Endothelial cell of umbilical vein (primary cell): ENCODE results near the gene NSD2. TPM values are rescaled to one million over a fixed set of nuclear protein-coding genes. Genes with fewer than 3 reads are reported as not detected.

Experiments
- BruUV-seq: library from RNA; stranded (reverse); fragments of 400-500 nt; replicated peaks from 2 replicates; lab custom pipeline; 2021; lab: Mats Ljungman, UMichigan
- CTCF ChIA-PET: fragments of 300-600, 350-600 bp; sonication (Branson Sonifier 250); formaldehyde crosslinking; loops from one replicate; lab custom pipeline; 2021; ENCODE audit warnings: antibody characterized with exemption, inconsistent platforms; lab: Charles Lee
- POLR2A ChIA-PET: fragments of 300-600, 350-600 bp; sonication (Branson Sonifier 250); formaldehyde crosslinking; loops from one replicate; lab custom pipeline; 2021; ENCODE audit warnings: antibody characterized with exemption, inconsistent platforms; lab: Charles Lee
- DNase-seq: peaks from one replicate; pipeline ENCODE4 v3.0.0-alpha.2; 2011; ENCODE audit warnings: low read depth, low spot score
- FAIRE-seq: peaks from 2 replicates; lab custom pipeline; 2011; peaks lifted over from hg19 to GRCh38; lab: Jason Lieb, UNC
- H2AFZ ChIP-seq: 2 replicates; pipeline ENCODE4 v1.6.0; 2012; ENCODE audit warnings: low read depth, low read length, control low read depth, inconsistent platforms
- H3K27ac ChIP-seq: 2 replicates; pipeline ENCODE4 v1.5.1; 2011; ENCODE audit warnings: low read depth, mild to moderate bottlenecking, control low read depth, low read length, moderate library complexity; ENCODE audit not compliant: insufficient read depth
- H3K27me3 ChIP-seq, 2 experiments: 2 replicates each; pipeline versions ENCODE4 v1.6.0 to v1.6.1; 2011; ENCODE audit warnings: low read length in 2 of 2, mixed read lengths in 1 of 2; ENCODE audit not compliant: control insufficient read depth in 2 of 2, insufficient read depth in 2 of 2
- H3K36me3 ChIP-seq, 2 experiments: 2 replicates in 1 of 2; 3 replicates in 1 of 2; pipeline ENCODE4 v1.5.1; 2011; ENCODE audit warnings: low read length in 2 of 2, mild to moderate bottlenecking in 1 of 2, moderate library complexity in 1 of 2; ENCODE audit not compliant: control insufficient read depth in 2 of 2, insufficient read depth in 2 of 2; ENCODE audit errors: extremely low read depth in 1 of 2
- H3K4me1 ChIP-seq: 3 replicates; pipeline ENCODE4 v1.5.1; 2011; ENCODE audit warnings: mild to moderate bottlenecking, low read length; ENCODE audit not compliant: control insufficient read depth, insufficient read depth; ENCODE audit errors: extremely low read depth
- H3K4me2 ChIP-seq: 2 replicates; pipeline ENCODE4 v1.6.1; 2011; ENCODE audit warnings: low read length, control low read depth, mixed read lengths; ENCODE audit not compliant: insufficient read depth
- H3K4me3 ChIP-seq, 3 experiments: fragments of 200-600 bp in 1 of 3; sonication (generic), shearing (Covaris generic) in 1 of 3; replicated peaks in 1 of 3; 2 replicates each; pipeline ENCODE4 v1.5.1; 2011 to 2016; ENCODE audit warnings: control low read depth in 3 of 3, low read length in 3 of 3, mild to moderate bottlenecking in 2 of 3, inconsistent platforms in 1 of 3, low read depth in 1 of 3, moderate library complexity in 1 of 3; ENCODE audit not compliant: insufficient read depth in 1 of 3
- H3K79me2 ChIP-seq: 2 replicates; pipeline ENCODE4 v1.6.0; 2012; ENCODE audit warnings: low read length, inconsistent platforms; ENCODE audit not compliant: control insufficient read depth, insufficient read depth
- H3K9ac ChIP-seq: replicated peaks from 2 replicates; pipeline ENCODE3; 2011; ENCODE audit warnings: low read length, control low read depth; ENCODE audit not compliant: insufficient read depth; ENCODE audit errors: extremely low read depth
- H3K9me1 ChIP-seq: replicated peaks from 3 replicates; pipeline ENCODE4 v1.6.0; 2011; ENCODE audit warnings: mild to moderate bottlenecking, low read length; ENCODE audit not compliant: control insufficient read depth, insufficient read depth; ENCODE audit errors: extremely low read depth
- H3K9me3 ChIP-seq: replicated peaks from 2 replicates; pipeline ENCODE4 v1.5.1; 2012; ENCODE audit warnings: low read length, inconsistent platforms; ENCODE audit not compliant: control insufficient read depth, insufficient read depth
- H4K20me1 ChIP-seq: replicated peaks from 2 replicates; pipeline ENCODE3; 2011; ENCODE audit warnings: mild to moderate bottlenecking, low read length; ENCODE audit not compliant: control insufficient read depth, insufficient read depth; ENCODE audit errors: extremely low read depth
- EZH2 ChIP-seq: IDR thresholded peaks from 2 replicates; pipeline ENCODE4 v1.6.1; 2012; ENCODE audit warnings: borderline replicate concordance, low read depth, mild to moderate bottlenecking, moderate library complexity, low read length, inconsistent platforms; ENCODE audit not compliant: severe bottlenecking
- FOS ChIP-seq: IDR thresholded peaks from 2 replicates; pipeline ENCODE4 v1.6.1; 2011; ENCODE audit warnings: mild to moderate bottlenecking, low read length, moderate library complexity, borderline replicate concordance; ENCODE audit not compliant: insufficient read depth
- GATA2 ChIP-seq: IDR thresholded peaks from 2 replicates; pipeline ENCODE4 v1.7.0; 2011; ENCODE audit warnings: low read depth, mild to moderate bottlenecking, moderate library complexity, mixed read lengths, low read length; ENCODE audit not compliant: insufficient read length, insufficient read depth
- JUN ChIP-seq: IDR thresholded peaks from 2 replicates; pipeline ENCODE4 v1.6.1; 2011; ENCODE audit warnings: borderline replicate concordance, low read depth; ENCODE audit not compliant: insufficient read length, insufficient read depth
- MYC ChIP-seq: IDR thresholded peaks from one replicate; pipeline ENCODE4 v1.6.1; 2011; ENCODE audit warnings: mild to moderate bottlenecking, low read depth, low read length
- POLR2A ChIP-seq: IDR thresholded peaks from 2 replicates; pipeline ENCODE4 v1.6.1; 2012; ENCODE audit warnings: low read depth, mild to moderate bottlenecking, control low read depth, low read length
- POLR2AphosphoS5 ChIP-seq: IDR thresholded peaks from 2 replicates; pipeline ENCODE4 v1.6.1; 2012; ENCODE audit warnings: low read depth, mild to moderate bottlenecking, control low read depth, low read length, moderate library complexity; ENCODE audit not compliant: insufficient read depth
- dilution Hi-C: fragments of 300-500 bp; cut with MboI; formaldehyde crosslinking; loops from one replicate; pipeline ENCODE4 v1.15.0; 2019; ENCODE audit warnings: low sequenced_read_pairs; ENCODE audit not compliant: extremely low pct_ligation_motif_present
- intact Hi-C: fragments of 100-400 bp; cut with micrococcal nuclease; formaldehyde crosslinking; loops from one replicate; pipeline ENCODE4 v1.10.0; 2022
- polyA plus RNA-seq, 4 experiments: library from polyadenylated mRNA; depleted of rRNA in 3 of 4; stranded (reverse) in 3 of 4; unstranded in 1 of 4; fragments of >200 nt; gene quantifications; 2 replicates each; pipeline versions ENCODE4 v1.2.1 to v1.2.3, GENCODE V29; 2011 to 2012; ENCODE audit warnings: missing spikeins in 1 of 4
- total RNA-seq: library from RNA; stranded (reverse); gene quantifications from 2 replicates; pipeline ENCODE4 v1.2.3, GENCODE V29; 2021
- TF ChIP-seq, protein P1 (sequence below): IDR thresholded peaks from 2 replicates; pipeline ENCODE4 v1.6.1; 2011; ENCODE audit not compliant: insufficient read depth, insufficient read length
- TF ChIP-seq, protein P2 (sequence below), 2 donors: IDR thresholded peaks; 1 replicate in 1 of 2; 2 replicates in 1 of 2; pipeline ENCODE4 v1.5.1; 2011; ENCODE audit warnings: low read length in 2 of 2, mild to moderate bottlenecking in 2 of 2, moderate library complexity in 2 of 2, control low read depth in 1 of 2, inconsistent platforms in 1 of 2, low read depth in 1 of 2; ENCODE audit not compliant: insufficient read depth in 1 of 2; ENCODE audit errors: extremely low read depth in 1 of 2

Gene NSD2
- total and polyA plus RNA-seq, 2 donors (not counting 3 experiments of a cell fraction or from before 2014, with no cell fraction given): 31.3 to 171 TPM

DNA sequence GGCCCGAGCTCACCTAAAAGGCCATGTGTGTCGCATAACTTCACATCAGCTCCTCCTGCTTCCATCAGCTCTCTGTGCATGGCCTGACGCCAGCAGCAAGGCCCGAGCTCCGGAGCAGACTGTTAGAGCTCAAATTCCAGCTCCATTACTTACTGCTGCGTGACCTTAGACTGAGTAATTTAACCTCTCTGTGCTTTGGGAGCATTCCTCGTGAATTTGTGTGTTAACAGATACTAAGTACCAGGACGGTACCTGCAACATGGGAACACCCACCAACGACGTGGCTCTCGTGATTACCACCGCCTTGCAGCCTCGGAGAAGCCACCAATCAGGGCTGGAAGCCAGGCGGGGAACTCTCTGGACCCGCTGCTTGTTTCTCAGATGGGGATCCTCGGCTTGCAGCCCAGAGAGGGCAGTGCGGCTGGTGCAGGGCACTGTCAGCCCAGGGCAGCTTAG, 28.2 kb upstream of the NSD2 start:
- H3K9me1 ChIP-seq: no peaks in the 10 kb centered on the region
- TF ChIP-seq JUN (no peak), POLR2AphosphoS5 (peak; percentile 25)
- H3K4me3 ChIP-seq: no peak overlapping the region
- dilution Hi-C loops (no loop called here), intact Hi-C loops (loop anchor here (2.0 kb wide), 1 partner anchor 56 kb away; no protein-coding TSS in a partner anchor)
- peaks cover 3 to 29% of the 10 kb centered on the region in 2 experiments for H3K36me3 ChIP-seq
- FAIRE-seq (peak; percentile 92), DNase-seq (peak; percentile 40)
- POLR2A ChIA-PET: no interaction called here
- H4K20me1 ChIP-seq: no peaks in the 10 kb centered on the region
- no peak overlapping the region for H2AFZ ChIP-seq
- H3K4me2 ChIP-seq: no peak overlapping the region
- peaks cover 27% of the 10 kb centered on the region for H3K79me2 ChIP-seq
- H3K9me3 ChIP-seq: no peaks in the 10 kb centered on the region
- no peaks in the 10 kb centered on the region for H3K27me3 ChIP-seq
- H3K4me1 ChIP-seq: no peaks in the 10 kb centered on the region
- CTCF ChIA-PET: interaction anchor here (1.0 to 2.8 kb wide), 3 partner anchors 56 to 68 kb away, joined by 3 to 14 read pairs (median 9); no protein-coding TSS in a partner anchor
- BruUV-seq: no TSS peak
- H3K27ac ChIP-seq: no peak overlapping the region
- no peak overlapping the region for H3K9ac ChIP-seq

- Histone ChIP-seq H3K36me3 (peaks cover 3 to 24% of the 10 kb centered on the region in 2 experiments), H4K20me1 (no peaks in the 10 kb centered on the region), H3K9ac (no peak overlapping the region), H3K27ac (no peak overlapping the region), H3K9me1 (no peaks in the 10 kb centered on the region), H3K79me2 (peaks cover 27% of the 10 kb centered on the region), H3K4me1 (no peaks in the 10 kb centered on the region), H3K4me3 (no peak overlapping the region), H2AFZ (no peak overlapping the region), H3K27me3 (no peaks in the 10 kb centered on the region), H3K9me3 (no peaks in the 10 kb centered on the region), H3K4me2 (no peak overlapping the region)
- FAIRE-seq: no peak
- CTCF ChIA-PET: interaction anchor here (2.8 kb wide), 1 partner anchor 67 kb away, joined by 14 read pairs; no protein-coding TSS in a partner anchor
- no peak for DNase-seq
- no TSS peak for BruUV-seq
- POLR2A ChIA-PET: no interaction called here
- dilution Hi-C loops (no loop called here), intact Hi-C loops (loop anchor here (2.0 kb wide), 1 partner anchor 55 kb away; no protein-coding TSS in a partner anchor)
- TF ChIP-seq MYC: no peak
- TF ChIP-seq, protein P1, sequence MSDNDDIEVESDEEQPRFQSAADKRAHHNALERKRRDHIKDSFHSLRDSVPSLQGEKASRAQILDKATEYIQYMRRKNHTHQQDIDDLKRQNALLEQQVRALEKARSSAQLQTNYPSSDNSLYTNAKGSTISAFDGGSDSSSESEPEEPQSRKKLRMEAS: no peak
- TF ChIP-seq EZH2: no peak
- no peak for TF ChIP-seq POLR2AphosphoS5
- TF ChIP-seq FOS: no peak
- no peak for TF ChIP-seq GATA2
- TF ChIP-seq POLR2A: no peak
- no peak for TF ChIP-seq JUN
- TF ChIP-seq, protein P2, sequence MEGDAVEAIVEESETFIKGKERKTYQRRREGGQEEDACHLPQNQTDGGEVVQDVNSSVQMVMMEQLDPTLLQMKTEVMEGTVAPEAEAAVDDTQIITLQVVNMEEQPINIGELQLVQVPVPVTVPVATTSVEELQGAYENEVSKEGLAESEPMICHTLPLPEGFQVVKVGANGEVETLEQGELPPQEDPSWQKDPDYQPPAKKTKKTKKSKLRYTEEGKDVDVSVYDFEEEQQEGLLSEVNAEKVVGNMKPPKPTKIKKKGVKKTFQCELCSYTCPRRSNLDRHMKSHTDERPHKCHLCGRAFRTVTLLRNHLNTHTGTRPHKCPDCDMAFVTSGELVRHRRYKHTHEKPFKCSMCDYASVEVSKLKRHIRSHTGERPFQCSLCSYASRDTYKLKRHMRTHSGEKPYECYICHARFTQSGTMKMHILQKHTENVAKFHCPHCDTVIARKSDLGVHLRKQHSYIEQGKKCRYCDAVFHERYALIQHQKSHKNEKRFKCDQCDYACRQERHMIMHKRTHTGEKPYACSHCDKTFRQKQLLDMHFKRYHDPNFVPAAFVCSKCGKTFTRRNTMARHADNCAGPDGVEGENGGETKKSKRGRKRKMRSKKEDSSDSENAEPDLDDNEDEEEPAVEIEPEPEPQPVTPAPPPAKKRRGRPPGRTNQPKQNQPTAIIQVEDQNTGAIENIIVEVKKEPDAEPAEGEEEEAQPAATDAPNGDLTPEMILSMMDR (IDR thresholded peaks at IDR 0.05; ENCODE audit: extremely low read depth in 1 of 2, insufficient read depth in 1 of 2, low read depth in 1 of 2, low read length in 2 of 2): no peak
Measured at GRCh38 chr4:1843852-1844251, 27.3 kb upstream of the NSD2 start.
